Activated T-helper 9 cell treated with anti-CD3 and anti-CD28 coated beads, Interleukin-2, amount 50 U/mL, for 16 hours (primary cell): ENCODE results near the gene NCAPH2.

Experiments used
- DNase-seq: peaks from one replicate; pipeline ENCODE4 v3.0.0-alpha.2; 2020; ENCODE audit warnings: low read depth

NCAPH2 gene

DNA sequence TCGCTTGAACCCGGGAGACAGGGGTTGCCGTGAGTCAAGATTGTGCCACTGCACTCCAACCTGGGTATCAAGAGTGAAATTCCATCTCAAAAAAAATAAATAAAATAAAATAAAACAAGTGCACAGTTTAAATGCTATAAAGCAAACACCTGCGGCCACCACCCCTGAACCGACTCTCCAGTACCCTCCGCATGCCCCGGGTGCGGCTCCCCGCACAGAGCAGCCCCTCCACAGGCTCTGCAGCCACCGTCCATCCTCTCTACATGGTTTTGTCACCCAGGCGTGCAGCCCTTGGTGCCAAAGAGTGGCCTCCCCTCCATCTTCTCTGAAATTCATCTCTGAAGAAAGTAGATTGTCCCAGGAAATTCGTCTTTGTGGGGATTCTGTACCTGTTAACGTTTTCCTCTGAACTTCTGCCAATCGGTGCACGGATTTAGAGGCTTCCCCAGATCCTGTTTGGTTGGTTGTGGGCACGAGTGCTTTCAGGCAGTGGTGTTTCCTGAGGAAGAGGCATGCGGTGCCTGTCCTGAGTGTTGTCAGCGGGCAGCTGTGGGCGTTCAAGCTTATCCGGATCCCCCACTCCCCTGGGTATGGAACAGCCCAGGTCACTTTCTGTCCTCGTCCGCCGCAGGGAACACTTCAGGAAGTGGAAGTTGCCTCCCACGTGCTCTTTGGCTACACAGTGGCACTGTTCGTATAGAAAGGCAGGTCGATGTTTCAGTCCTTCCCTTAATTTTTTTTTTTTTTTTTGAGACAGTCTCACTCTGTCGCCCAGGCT lies 17.3 kb upstream of the NCAPH2 start:
- DNase-seq: no peak

DNA sequence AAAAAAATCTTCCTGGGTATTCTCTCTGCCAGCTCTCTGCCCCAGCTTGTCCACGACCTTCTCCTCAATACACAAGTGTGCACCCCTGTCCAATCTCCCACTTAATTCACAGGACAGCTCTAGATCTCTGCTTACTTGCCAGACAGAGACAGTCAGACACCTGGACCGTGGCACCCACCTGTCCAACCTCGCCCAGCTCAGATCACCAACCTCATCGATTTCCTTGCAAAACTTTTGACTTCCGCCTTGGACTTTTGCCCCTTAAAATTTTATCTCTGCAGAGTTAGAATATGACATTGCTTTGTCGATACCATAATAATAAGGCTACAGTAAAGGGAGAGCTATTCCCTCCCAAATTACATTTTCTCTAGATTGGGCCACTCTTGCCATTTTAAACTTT lies 10.9 kb upstream of the NCAPH2 start:
- DNase-seq: no peak

DNA sequence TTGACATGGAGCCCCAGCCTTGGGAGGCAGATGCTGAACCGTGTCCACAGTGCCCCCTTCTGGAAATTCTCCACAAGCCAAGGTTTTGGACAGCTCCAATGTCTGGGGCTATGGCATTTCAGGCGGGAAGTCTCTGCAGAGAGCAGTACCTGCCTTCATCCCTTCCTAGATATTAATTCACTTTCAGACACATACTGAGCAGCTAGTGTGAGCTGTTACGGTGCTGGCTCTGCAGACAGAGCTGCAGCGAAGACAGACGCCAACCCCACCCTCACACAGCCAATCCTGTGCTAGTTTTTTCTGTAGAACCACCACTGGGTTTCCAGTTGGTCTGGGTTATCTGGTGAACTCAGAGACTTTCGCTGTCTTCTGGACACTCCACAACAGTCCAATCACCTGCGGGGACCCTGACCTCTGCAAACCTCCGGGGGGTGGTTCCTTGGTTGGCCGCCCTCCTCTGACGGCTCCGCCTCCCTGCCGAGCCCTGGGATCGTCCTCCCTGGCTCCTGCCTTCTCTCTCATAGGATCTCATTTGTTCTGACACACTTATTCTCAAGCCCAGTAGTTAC lies 9.6 kb upstream of the NCAPH2 start:
- peak; percentile 39 for DNase-seq

DNA sequence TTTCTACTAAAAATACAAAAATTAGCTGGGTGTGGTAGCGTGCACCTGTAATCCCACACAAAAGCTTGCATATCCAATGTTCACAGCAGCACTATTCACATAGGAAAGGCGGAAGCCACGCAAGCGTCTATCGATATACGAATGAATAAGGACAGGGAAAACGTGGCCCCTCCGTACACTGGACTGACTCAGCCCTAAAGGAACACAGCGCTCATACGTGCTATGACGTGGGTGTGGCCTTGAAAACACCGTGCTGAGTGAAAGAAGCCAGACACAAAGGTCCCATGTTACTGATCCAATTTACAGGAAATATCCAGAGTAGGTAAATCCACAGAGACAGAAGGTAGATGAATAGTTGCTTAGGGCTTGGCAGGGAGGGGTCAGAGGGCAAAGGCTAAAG lies 7.6 kb upstream of the NCAPH2 start:
- no peak for DNase-seq

DNA sequence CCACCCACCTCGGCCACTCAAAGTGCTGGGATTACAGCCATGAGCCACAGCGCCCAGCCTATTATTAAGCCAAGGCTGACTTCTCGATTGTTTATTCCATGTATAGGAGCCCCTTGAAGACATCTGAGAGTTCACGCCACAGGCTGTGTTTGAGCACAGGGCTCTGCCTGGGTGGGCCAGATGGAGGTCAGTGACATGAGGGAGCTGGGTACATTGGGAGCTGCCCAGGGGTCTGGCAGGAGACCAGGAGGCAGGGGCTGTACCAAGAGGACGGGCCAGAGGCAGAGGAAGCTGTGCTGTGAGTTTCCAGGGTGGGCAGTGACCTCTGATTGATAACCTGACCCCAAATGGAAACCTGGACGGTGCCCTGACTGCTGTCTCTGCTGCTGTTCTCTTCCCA lies 5.9 kb upstream of the NCAPH2 start:
- no peak for DNase-seq

DNA sequence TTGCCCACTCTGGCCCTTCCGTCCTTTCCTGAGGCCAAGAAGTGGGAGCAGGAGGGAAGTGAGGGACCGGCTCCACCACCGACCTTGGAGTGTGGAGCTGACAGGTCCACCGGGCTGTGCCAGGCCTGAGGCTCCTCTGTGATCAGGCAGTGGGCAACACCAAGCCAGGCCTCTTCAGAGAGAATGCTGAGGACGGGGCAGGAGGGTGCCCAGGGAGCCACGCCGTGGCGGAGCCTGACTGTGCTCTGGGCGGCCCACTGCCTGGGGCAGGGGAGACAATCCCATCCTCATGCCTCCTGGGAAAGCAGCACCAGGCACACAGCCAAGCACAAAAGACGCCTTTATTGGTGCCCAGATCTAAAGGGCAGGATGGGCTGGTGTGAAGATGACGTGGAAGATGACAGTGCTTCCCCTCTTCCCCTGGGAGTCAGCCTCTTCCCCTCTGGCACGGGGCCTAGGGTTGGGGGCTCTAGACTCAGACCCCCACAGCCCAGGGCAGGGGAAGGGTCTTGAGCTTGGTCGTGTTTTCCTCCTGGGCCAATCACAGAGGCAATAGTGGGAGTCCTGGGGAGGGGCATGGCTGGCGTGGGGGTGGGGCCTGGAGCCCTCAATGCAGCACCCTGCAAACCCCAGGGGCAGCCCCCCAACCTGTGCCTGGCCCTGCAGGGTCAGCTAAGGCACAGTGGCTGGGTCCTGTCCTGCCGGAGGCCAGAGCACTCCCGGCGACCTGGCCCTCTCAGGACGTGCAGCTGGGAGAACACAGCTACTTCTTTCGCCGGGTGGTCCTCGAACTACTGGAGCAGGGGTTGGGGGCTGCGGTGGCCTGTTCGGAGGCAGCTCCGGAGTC lies 5.2 kb upstream of the NCAPH2 start:
- no peak for DNase-seq

DNA sequence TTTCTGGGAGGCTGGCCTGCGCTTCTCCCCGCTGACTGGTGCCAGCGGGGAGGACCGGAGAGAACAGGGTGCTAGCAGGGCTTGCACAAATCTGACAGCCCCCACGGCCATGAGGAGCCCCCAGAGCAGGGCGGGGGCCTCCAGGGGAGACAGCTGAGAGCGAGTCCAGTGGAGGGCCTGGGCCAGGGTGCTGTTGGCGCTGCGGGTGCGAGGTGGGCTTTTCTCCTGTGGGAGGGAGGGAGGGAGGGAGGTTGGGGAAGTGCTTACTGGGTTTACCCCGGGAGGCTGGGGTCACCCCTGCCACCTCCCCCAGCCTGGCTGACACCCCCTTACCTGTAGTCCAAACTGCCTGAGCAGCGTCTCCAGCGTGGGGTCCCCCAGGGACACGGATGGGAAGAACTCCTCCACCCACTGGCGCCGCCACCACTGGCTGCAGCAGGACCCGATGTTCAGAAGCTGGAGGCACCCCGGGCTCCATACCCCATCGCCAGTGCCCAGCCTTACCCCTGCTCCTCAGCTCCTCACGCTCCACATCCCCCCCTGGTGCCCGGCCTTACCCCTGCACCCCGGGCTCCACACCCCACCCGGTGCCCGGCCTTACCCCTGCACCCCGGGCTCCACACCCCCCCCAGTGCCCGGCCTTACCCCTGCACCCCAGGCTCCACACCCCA lies 4.4 kb upstream of the NCAPH2 start:
- no peak for DNase-seq

DNA sequence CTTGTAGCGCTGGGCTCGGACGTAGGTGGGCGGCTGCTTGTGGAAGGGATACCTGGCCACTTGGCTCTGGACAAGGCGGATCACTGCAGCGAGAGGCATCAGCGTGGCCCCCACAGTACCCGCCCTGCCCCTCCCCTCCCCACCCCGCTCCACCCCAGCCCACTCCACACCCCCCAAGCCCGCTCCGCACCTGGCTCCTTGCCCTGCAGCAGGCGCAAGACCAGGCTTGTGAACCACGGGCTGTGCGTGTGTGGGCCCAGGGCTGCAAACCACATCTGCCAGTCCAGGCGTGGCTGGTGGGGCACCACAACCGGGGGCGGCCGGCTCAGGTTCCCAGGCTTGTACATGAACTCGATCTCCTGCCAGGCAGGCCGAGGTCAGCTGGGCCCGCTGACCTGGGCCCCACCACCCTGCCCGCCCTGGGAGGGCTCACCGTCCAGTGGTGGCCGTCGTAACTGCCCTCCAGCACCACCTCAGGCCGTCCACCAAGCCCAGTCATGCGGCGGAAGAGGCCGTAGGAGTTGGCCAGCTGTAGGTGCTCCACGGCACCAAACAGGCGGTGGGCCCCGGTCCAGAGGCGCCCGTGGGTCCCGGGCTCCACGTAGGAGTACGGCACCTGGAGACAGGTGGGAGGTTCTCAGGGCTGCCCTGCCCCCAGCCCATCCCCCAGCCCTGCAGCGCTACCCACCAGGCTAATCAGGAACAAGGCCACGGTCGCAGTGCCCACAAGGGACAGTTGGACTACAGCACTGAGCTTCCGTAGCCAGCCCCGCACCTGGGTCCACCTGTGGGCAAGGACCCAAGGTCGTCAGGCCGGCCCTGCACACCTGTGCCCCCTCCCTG lies 3.4 kb upstream of the NCAPH2 start:
- DNase-seq: no peak

DNA sequence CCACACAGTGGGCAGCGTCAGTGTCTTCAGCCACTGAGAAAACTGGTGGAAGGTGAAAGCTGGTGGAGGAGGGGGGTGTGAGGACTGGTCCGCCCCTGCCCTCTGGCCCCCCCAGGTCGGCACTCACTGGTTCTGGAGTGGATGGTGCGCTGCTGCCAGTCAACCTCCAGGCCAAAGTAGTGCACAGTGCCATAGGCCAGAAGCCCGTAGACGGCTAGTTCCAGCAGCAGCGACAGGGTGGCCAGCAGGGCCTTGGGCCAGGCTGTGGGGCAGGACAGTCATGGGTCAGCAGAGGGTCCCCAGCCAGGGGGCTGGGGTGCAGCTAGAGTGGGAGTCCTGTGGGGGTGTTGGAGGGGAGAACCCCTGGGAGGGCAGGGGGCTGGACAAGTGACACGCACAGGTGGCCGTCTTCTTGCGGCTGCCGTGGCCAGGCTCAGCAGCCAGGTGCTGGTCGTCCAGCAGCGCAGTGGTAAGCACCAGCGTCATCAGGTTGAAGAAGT lies 2.7 kb upstream of the NCAPH2 start:
- DNase-seq: no peak

DNA sequence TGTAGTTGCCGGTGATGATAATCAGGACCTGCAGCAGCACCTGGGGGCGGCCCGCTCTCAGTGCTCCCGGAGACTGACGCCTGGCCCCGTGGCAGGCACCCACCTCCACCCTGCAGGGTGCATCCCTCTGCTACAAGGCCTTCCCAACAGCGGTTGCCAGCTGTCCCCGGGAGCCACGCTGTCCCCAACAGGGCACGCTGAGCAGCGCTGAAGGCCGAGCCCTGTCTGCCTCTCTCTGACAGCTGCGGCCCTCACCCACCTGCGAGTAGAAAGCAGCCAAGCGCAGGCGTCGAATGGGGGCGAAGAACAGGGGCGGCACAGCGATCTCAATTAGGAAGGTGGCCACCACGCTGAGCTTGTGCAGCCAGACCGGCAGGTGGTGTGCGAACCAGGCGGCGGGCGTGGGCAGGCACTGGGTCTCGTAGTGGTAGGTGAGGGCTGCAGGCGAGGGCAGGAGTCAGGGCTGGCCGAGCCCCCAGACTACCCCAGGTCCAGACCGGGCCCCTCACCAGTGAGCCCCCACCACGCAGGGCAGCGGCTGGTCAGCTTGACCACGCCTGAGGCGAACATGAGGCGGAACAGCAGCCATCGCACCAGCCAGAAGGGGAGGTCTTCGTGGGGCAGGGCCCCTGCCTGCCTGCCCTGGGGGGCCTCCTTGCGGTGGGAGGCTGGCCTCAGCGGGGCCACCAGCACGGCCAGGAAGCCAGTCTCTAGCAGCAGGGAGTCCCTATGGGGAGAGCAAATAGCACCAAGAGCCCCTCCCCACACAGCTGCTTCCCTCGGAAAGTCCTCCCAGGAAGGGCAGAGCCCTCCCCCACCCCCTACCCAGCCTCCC lies 2.0 kb upstream of the NCAPH2 start:
- no peak for DNase-seq

DNA sequence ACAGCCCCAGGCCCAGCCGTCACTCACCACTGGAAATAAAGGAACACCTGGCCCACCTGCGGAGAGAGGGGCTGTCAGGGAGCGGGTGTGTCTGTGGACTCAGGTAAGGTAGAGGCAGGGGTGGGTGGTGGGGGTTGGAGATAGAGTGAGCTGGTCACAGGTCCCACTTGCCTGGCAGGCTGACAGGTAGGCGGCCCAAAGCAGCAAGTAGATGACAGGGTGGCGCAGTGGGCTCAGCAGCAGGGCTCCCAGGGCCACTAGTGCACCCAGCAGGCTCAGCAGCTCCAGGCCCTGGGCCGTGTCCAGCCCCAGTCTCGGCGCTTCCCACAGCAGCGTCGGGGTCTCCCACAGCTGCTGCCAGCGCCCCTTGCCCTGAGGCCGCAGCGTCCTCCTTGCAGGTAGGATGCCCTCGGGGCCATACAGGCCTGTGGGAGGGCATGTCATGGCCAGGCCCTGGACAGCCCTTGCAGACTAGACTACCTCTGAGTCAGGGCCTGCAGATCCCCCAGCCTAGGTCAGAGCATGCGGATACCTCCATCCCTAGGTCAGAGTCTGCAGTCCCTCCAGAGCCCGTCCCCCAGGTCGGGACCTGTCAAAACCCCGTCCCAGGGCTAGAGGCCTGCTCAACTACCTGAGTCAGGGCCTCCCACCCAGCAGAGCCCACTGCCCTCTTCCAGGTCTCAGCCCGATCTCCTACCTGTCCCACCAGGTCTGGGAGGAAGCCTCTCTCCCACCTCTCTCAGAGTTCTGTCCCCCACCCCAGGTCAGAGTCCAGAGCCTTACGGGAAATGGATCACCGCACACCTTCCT lies 1.2 kb upstream of the NCAPH2 start:
- DNase-seq: no peak

DNA sequence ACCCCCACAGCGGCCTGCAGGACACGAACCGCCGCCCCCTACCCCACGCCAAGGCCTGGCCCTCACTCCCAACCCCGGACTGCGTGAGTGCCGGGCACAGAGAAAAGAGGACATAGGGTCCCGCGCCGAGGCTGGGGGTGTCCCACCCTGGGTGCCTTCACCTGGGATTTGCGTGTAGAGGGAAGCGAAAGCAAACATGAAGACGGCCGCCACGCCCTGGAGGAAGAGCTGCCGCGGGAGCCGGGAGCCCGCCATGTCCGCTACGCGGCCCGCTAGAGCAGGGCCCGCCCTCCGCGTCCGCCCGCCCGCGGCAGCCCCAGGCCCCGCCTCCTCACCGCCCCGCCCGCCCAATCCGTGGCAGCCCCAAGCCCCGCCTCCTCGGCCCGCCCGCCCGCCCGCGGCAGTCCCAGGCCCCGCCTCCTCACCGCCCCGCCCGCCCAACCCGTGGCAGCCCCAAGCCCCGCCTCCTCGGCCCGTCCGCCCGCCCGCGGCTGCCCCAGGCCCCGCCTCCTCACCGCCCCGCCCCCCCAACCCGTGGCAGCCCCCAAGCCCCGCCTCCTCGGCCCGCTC lies 518 bp upstream of the NCAPH2 start, which contains the start of gene LMF2:
Gene LMF2, minus strand, starts transcription at position 282 of the 570 bp plus-strand sequence. Its CDS starts 27 bp downstream, at position 255.
- DNase-seq: peak; percentile 91

DNA sequence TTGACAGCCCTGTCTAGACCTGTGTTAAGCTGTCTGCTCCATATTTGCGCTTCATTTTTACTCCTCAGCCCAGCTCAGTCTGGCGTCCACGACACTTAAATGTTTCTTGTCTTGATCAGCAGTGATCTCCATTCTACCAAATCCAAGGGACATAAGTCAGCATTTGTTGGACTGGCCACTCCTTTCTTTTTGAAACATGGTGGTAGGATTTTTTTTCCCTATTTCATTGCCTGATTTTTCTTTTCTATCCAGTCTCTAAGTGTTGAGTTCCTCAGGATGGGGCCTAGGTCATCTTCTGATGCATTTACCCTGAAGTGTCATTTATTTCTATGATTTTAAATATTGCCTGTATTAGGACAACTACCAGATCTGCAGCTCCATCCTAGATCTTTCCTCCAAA lies 873 bp downstream of the NCAPH2 start:
- DNase-seq: no peak

DNA sequence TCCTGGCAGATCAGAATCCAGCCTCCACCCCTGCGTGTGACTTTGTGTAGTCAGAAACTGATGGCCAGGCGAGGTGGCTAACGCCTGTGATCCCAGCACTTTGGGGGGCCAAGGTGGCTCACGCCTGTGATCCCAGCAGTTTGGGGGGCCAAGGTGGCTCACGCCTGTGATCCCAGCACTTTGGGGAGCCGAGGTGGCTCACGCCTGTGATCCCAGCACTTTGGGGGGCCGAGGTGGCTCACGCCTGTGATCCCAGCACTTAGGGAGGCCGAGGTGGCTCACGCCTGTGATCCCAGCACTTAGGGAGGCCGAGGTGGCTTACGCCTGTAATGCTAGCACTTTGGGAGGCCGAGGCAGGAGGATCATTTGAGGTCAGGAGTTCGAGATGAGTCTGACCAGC lies 5.2 kb downstream of the NCAPH2 start:
- DNase-seq: no peak

DNA sequence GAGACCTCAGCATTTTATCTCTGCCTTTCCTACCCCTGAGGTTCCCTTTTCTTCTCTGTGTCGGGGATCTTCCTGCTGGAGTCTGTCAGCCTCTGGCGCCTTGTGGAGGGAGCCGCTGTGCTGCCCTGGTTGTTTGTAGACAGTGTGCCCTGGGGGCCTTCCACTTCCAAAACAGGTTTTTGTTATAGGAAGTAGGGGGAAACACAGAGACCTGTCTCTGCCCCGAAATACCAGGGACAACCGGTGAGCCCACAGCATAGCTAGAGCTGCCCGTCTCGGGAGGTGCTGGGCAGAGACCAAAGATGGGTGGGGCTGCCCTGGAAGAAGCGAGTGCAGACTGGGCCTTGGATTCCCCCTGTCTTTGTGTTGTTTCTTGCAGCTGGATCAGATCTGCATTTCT lies 8.0 kb downstream of the NCAPH2 start:
- DNase-seq: no peak

DNA sequence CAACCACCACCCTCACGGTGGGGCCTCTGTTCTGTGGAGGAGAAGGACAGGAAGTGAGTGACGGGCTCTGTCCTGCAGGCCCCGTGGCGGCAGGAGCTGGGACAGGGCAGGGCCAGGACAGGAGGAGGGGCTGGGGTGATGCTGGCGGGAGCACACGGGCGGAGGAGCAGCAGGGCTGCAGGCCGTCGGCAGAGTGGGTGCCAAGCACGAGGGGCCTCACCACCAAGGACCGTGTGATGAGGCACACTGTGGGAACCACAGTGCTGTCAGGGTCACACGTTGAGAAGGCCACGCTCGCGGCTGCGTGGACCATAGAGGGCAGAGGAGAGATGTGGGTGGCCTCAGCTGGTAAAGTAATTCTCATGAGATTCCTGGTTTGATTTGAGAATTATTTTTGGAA lies 8.9 kb downstream of the NCAPH2 start:
- DNase-seq: no peak

DNA sequence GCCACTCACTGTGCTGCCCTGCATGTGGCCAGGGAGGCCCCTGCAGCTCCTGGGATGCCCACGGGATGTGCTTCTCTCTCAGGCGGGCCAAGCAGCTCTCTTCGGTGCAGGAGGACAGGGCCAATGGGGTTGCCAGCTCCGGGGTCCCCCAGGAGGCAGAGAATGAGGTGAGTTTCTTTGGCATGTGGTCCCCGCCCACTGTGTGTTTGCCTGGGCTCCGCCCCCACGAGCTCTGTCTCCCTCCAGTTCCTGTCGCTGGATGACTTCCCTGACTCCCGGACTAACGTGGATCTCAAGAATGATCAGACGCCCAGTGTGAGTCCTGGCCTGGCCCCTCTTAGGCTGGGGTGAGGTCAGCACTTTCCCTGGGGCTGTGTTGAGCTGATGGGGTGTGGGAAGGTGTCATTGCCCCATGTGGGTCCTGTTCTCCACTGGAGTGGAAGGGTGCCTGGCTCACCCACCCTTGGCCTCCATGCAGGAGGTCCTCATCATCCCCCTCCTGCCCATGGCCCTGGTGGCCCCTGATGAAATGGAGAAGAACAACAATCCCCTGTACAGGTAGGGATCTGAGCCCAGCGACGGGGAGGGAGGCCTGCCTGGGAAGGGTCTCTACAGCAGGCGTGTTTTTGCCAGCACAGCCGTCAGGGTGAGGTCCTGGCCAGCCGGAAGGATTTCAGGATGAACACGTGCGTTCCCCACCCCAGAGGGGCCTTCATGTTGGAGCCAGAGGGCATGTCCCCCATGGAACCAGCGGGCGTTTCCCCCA lies 9.7 kb downstream of the NCAPH2 start:
- no peak for DNase-seq

DNA sequence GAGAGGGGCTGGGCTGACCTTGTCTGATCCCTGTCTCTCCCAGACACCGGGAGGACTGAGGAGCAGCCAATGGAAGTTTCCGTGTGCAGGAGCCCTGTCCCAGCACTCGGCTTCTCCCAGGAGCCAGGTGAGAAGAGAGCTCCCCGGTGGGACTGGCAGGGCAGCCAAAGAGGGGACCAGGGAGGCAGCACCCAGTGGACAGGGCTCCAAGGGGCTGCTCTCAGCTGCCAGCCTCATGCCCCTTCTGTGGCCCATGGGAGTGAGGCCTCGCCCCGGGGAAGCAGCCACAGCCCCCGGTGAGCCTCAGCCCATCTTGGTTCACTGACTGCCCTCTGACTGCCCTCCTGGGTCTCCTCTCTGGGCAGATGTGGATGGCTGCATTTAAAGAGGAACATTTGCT lies 10.6 kb downstream of the NCAPH2 start:
- DNase-seq: no peak
